ENCODE measurements around the gene FADS2.

DNA sequence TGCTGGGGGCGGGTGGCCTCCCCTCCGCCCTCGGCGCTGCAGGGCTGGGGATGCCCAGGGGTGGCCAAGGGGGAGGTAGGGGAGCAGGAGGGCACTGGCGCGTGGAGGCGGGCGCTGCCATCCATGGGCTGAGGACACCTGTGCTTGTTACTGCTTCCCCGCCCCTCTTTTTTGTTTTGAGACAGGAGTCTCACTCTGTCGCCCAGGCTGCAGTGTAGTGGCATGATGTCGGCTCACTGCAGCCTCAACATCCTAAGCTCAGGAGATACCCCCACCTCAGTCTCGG lies 63.9 kb downstream of the FADS2 start:
- TF ChIP-seq, protein P1, sequence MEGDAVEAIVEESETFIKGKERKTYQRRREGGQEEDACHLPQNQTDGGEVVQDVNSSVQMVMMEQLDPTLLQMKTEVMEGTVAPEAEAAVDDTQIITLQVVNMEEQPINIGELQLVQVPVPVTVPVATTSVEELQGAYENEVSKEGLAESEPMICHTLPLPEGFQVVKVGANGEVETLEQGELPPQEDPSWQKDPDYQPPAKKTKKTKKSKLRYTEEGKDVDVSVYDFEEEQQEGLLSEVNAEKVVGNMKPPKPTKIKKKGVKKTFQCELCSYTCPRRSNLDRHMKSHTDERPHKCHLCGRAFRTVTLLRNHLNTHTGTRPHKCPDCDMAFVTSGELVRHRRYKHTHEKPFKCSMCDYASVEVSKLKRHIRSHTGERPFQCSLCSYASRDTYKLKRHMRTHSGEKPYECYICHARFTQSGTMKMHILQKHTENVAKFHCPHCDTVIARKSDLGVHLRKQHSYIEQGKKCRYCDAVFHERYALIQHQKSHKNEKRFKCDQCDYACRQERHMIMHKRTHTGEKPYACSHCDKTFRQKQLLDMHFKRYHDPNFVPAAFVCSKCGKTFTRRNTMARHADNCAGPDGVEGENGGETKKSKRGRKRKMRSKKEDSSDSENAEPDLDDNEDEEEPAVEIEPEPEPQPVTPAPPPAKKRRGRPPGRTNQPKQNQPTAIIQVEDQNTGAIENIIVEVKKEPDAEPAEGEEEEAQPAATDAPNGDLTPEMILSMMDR (conservative IDR thresholded peaks at IDR 0.05; ENCODE audit: low read length): peak; percentile 7
- no peak for TF ChIP-seq EZH2phosphoT487 (IDR thresholded peaks at IDR 0.05; ENCODE audit: borderline replicate concordance, low read depth, low read length)

Data from OCI-LY7 (cell line).